ENCODE data around the gene DTL.
"Not testable (repeated sequence)": the region's sequence is repeated elsewhere in the genome, so short reads cannot be mapped to it uniquely, and the experiment has no call there.

DTL gene

GRCh38 chr1:212035123-212035834, at the start of gene DTL, which contains the start of gene INTS7:
TSS of gene DTL (plus strand) at chr1:212035748. CDS start at chr1:212035891, 143 bp downstream.
TSS of gene INTS7 (minus strand) at chr1:212035557. CDS start at chr1:212035437, 120 bp downstream.
- H3K27me3 ChIP-seq (ENCODE audit: low read depth, low read length), result no peaks in the 10 kb centered on the region
- peaks cover 0 to 13% of the 10 kb centered on the region in 2 donors for H3K4me1 ChIP-seq (ENCODE audit: control insufficient read depth in 1 of 2, insufficient read depth in 2 of 2, low read length in 2 of 2)
- no peaks in the 10 kb centered on the region for H3K36me3 ChIP-seq (ENCODE audit: control insufficient read depth in 1 of 2, insufficient read depth in 2 of 2, low read length in 2 of 2)
- peak within 1 kb of the TSS; percentile 69 to 88 for H3K4me3 ChIP-seq (ENCODE audit: low read depth in 1 of 2, low read length in 2 of 2)
- H3K9me3 ChIP-seq (ENCODE audit: control insufficient read depth in 1 of 2, low read length in 2 of 2), result no peaks in the 10 kb centered on the region
- H3K27ac ChIP-seq (ENCODE audit: low read length), result peak within 1 kb of the TSS; percentile 89

- H3K27me3 ChIP-seq (ENCODE audit: low read depth, low read length), result no peaks in the 10 kb centered on the region
- H3K36me3 ChIP-seq (ENCODE audit: control insufficient read depth in 1 of 2, insufficient read depth in 2 of 2, low read length in 2 of 2), result peaks cover 7 to 18% of the 10 kb centered on the region in 2 donors
- no peak overlapping the region for H3K4me3 ChIP-seq (ENCODE audit: low read depth in 1 of 2, low read length in 2 of 2)
- H3K27ac ChIP-seq (ENCODE audit: low read length), result no peak overlapping the region
- H3K9me3 ChIP-seq (ENCODE audit: control insufficient read depth in 1 of 2, low read length in 2 of 2), result no peaks in the 10 kb centered on the region
- H3K4me1 ChIP-seq (ENCODE audit: control insufficient read depth in 1 of 2, insufficient read depth in 2 of 2, low read length in 2 of 2), result no peaks in the 10 kb centered on the region
These were observed 48.8 kb upstream of the DTL start for GRCh38 chr1:211986628-211987254.

GRCh38 chr1:211991695-211992094, 43.9 kb upstream of the DTL start:
- Histone ChIP-seq H3K4me1 (ENCODE audit: control insufficient read depth in 1 of 2, insufficient read depth in 2 of 2, low read length in 2 of 2) (no peaks in the 10 kb centered on the region), H3K27ac (ENCODE audit: low read length) (no peak overlapping the region), H3K9me3 (ENCODE audit: control insufficient read depth in 1 of 2, low read length in 2 of 2) (no peaks in the 10 kb centered on the region), H3K36me3 (ENCODE audit: control insufficient read depth in 1 of 2, insufficient read depth in 2 of 2, low read length in 2 of 2) (peaks cover 0 to 5% of the 10 kb centered on the region in 2 donors), H3K4me3 (ENCODE audit: low read depth in 1 of 2, low read length in 2 of 2) (no peak overlapping the region), H3K27me3 (ENCODE audit: low read depth, low read length) (no peaks in the 10 kb centered on the region)

- H3K36me3 ChIP-seq (ENCODE audit: control insufficient read depth in 1 of 2, insufficient read depth in 2 of 2, low read length in 2 of 2), result peaks cover 0 to 14% of the 10 kb centered on the region in 2 donors
- not testable (repeated sequence) for H3K27me3 ChIP-seq (ENCODE audit: low read depth, low read length); H3K27ac ChIP-seq (ENCODE audit: low read length); H3K4me1 ChIP-seq (ENCODE audit: control insufficient read depth in 1 of 2, insufficient read depth in 2 of 2, low read length in 2 of 2); H3K4me3 ChIP-seq (ENCODE audit: low read depth in 1 of 2, low read length in 2 of 2); H3K9me3 ChIP-seq (ENCODE audit: control insufficient read depth in 1 of 2, low read length in 2 of 2)
These were observed 38.1 kb upstream of the DTL start for GRCh38 chr1:211997426-211997825.

- H3K36me3 ChIP-seq (ENCODE audit: control insufficient read depth in 1 of 2, insufficient read depth in 2 of 2, low read length in 2 of 2), result peaks cover 3 to 5% of the 10 kb centered on the region in 2 donors
- H3K4me1 ChIP-seq (ENCODE audit: control insufficient read depth in 1 of 2, insufficient read depth in 2 of 2, low read length in 2 of 2), result no peaks in the 10 kb centered on the region
- no peak overlapping the region for H3K27ac ChIP-seq (ENCODE audit: low read length)
- no peaks in the 10 kb centered on the region for H3K27me3 ChIP-seq (ENCODE audit: low read depth, low read length)
- peaks cover 0 to 3% of the 10 kb centered on the region in 2 donors for H3K9me3 ChIP-seq (ENCODE audit: control insufficient read depth in 1 of 2, low read length in 2 of 2)
- H3K4me3 ChIP-seq (ENCODE audit: low read depth in 1 of 2, low read length in 2 of 2), result no peak overlapping the region
These were observed 33.0 kb upstream of the DTL start for GRCh38 chr1:212002536-212002935.

GRCh38 chr1:212004895-212005608, 30.5 kb upstream of the DTL start:
- H3K4me1 ChIP-seq (ENCODE audit: control insufficient read depth in 1 of 2, insufficient read depth in 2 of 2, low read length in 2 of 2), result no peaks in the 10 kb centered on the region
- H3K27me3 ChIP-seq (ENCODE audit: low read depth, low read length), result no peaks in the 10 kb centered on the region
- no peak overlapping the region for H3K27ac ChIP-seq (ENCODE audit: low read length)
- H3K36me3 ChIP-seq (ENCODE audit: control insufficient read depth in 1 of 2, insufficient read depth in 2 of 2, low read length in 2 of 2), result peaks cover 3 to 4% of the 10 kb centered on the region in 2 donors
- H3K9me3 ChIP-seq (ENCODE audit: control insufficient read depth in 1 of 2, low read length in 2 of 2), result no peaks in the 10 kb centered on the region
- no peak overlapping the region for H3K4me3 ChIP-seq (ENCODE audit: low read depth in 1 of 2, low read length in 2 of 2)

- no peak overlapping the region for H3K4me3 ChIP-seq (ENCODE audit: low read depth in 1 of 2, low read length in 2 of 2)
- no peaks in the 10 kb centered on the region for H3K27me3 ChIP-seq (ENCODE audit: low read depth, low read length)
- H3K9me3 ChIP-seq (ENCODE audit: control insufficient read depth in 1 of 2, low read length in 2 of 2), result no peaks in the 10 kb centered on the region
- no peaks in the 10 kb centered on the region for H3K4me1 ChIP-seq (ENCODE audit: control insufficient read depth in 1 of 2, insufficient read depth in 2 of 2, low read length in 2 of 2)
- no peak overlapping the region for H3K27ac ChIP-seq (ENCODE audit: low read length)
- peaks cover 3 to 4% of the 10 kb centered on the region in 2 donors for H3K36me3 ChIP-seq (ENCODE audit: control insufficient read depth in 1 of 2, insufficient read depth in 2 of 2, low read length in 2 of 2)
These were observed 28.4 kb upstream of the DTL start for GRCh38 chr1:212007178-212007577.

- Histone ChIP-seq H3K27ac (ENCODE audit: low read length) (no peak overlapping the region), H3K9me3 (ENCODE audit: control insufficient read depth in 1 of 2, low read length in 2 of 2) (no peaks in the 10 kb centered on the region), H3K4me1 (ENCODE audit: control insufficient read depth in 1 of 2, insufficient read depth in 2 of 2, low read length in 2 of 2) (no peaks in the 10 kb centered on the region), H3K27me3 (ENCODE audit: low read depth, low read length) (no peaks in the 10 kb centered on the region), H3K36me3 (ENCODE audit: control insufficient read depth in 1 of 2, insufficient read depth in 2 of 2, low read length in 2 of 2) (peaks cover 3 to 4% of the 10 kb centered on the region in 2 donors), H3K4me3 (ENCODE audit: low read depth in 1 of 2, low read length in 2 of 2) (no peak overlapping the region)
These were observed 27.7 kb upstream of the DTL start for GRCh38 chr1:212007886-212008285.

GRCh38 chr1:212009561-212009960, 26.0 kb upstream of the DTL start:
- Histone ChIP-seq H3K9me3 (ENCODE audit: control insufficient read depth in 1 of 2, low read length in 2 of 2) (no peaks in the 10 kb centered on the region), H3K4me1 (ENCODE audit: control insufficient read depth in 1 of 2, insufficient read depth in 2 of 2, low read length in 2 of 2) (no peaks in the 10 kb centered on the region), H3K4me3 (ENCODE audit: low read depth in 1 of 2, low read length in 2 of 2) (no peak overlapping the region), H3K27ac (ENCODE audit: low read length) (no peak overlapping the region), H3K27me3 (ENCODE audit: low read depth, low read length) (no peaks in the 10 kb centered on the region), H3K36me3 (ENCODE audit: control insufficient read depth in 1 of 2, insufficient read depth in 2 of 2, low read length in 2 of 2) (peaks cover 3 to 4% of the 10 kb centered on the region in 2 donors)

- peaks cover 3 to 4% of the 10 kb centered on the region in 2 donors for H3K36me3 ChIP-seq (ENCODE audit: control insufficient read depth in 1 of 2, insufficient read depth in 2 of 2, low read length in 2 of 2)
- H3K9me3 ChIP-seq (ENCODE audit: control insufficient read depth in 1 of 2, low read length in 2 of 2), result no peaks in the 10 kb centered on the region
- H3K27me3 ChIP-seq (ENCODE audit: low read depth, low read length), result no peaks in the 10 kb centered on the region
- no peak overlapping the region for H3K27ac ChIP-seq (ENCODE audit: low read length)
- no peak overlapping the region for H3K4me3 ChIP-seq (ENCODE audit: low read depth in 1 of 2, low read length in 2 of 2)
- no peaks in the 10 kb centered on the region for H3K4me1 ChIP-seq (ENCODE audit: control insufficient read depth in 1 of 2, insufficient read depth in 2 of 2, low read length in 2 of 2)
These were observed 25.5 kb upstream of the DTL start for GRCh38 chr1:212010004-212010403.

GRCh38 chr1:212012034-212012740, 23.4 kb upstream of the DTL start:
- H3K27ac ChIP-seq (ENCODE audit: low read length), result no peak overlapping the region
- H3K4me3 ChIP-seq (ENCODE audit: low read depth in 1 of 2, low read length in 2 of 2), result no peak overlapping the region
- H3K9me3 ChIP-seq (ENCODE audit: control insufficient read depth in 1 of 2, low read length in 2 of 2), result no peaks in the 10 kb centered on the region
- no peaks in the 10 kb centered on the region for H3K27me3 ChIP-seq (ENCODE audit: low read depth, low read length)
- H3K4me1 ChIP-seq (ENCODE audit: control insufficient read depth in 1 of 2, insufficient read depth in 2 of 2, low read length in 2 of 2), result no peaks in the 10 kb centered on the region
- peaks cover 0 to 4% of the 10 kb centered on the region in 2 donors for H3K36me3 ChIP-seq (ENCODE audit: control insufficient read depth in 1 of 2, insufficient read depth in 2 of 2, low read length in 2 of 2)

Data from muscle layer of duodenum (tissue), 2 donors.